Esophagus squamous epithelium (tissue), 4 donors: ENCODE data around the gene CNTN4.

Source experiments
- POLR2A ChIP-seq, 4 donors: fragments of 450-650 bp; IDR thresholded peaks; one replicate each; pipeline ENCODE4 v1.6.1; 2017; ENCODE audit warnings: antibody characterized with exemption in 4 of 4, mild to moderate bottlenecking in 4 of 4, moderate library complexity in 3 of 4
- TF ChIP-seq, protein P1 (sequence below), 6 experiments: fragments of 450-650 bp in 4 of 6; fragments of 200-600 bp in 2 of 6; sonication (generic) in 2 of 6; IDR thresholded peaks; one replicate each; pipeline ENCODE4 v1.5.1; 2016 to 2019; ENCODE audit warnings: antibody characterized with exemption in 6 of 6, mild to moderate bottlenecking in 4 of 6, moderate library complexity in 4 of 6

DNA sequence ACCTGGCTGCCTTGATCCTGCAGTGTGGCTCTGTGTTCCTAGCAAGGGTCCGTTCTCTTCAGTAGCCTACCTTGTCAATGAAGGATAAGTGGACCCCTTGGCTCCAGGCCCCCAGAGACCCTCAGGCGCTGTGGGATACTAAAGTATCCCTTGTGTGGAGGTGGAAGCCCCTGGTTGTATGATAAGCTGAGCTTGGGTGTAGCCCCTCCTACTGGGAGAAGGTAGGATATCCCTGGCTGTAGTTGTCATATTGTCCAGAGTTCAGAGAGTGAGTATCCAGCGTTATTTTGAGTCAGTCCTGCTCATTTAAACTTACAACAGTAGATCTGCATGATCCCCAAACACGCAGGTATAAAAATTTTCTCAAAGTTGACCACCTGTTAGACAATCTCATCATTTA is 496.8 kb downstream of the CNTN4 start:
- TF ChIP-seq, protein P1, sequence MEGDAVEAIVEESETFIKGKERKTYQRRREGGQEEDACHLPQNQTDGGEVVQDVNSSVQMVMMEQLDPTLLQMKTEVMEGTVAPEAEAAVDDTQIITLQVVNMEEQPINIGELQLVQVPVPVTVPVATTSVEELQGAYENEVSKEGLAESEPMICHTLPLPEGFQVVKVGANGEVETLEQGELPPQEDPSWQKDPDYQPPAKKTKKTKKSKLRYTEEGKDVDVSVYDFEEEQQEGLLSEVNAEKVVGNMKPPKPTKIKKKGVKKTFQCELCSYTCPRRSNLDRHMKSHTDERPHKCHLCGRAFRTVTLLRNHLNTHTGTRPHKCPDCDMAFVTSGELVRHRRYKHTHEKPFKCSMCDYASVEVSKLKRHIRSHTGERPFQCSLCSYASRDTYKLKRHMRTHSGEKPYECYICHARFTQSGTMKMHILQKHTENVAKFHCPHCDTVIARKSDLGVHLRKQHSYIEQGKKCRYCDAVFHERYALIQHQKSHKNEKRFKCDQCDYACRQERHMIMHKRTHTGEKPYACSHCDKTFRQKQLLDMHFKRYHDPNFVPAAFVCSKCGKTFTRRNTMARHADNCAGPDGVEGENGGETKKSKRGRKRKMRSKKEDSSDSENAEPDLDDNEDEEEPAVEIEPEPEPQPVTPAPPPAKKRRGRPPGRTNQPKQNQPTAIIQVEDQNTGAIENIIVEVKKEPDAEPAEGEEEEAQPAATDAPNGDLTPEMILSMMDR (IDR thresholded peaks at IDR 0.05), result no peak
- no peak for TF ChIP-seq POLR2A (IDR thresholded peaks at IDR 0.05)
